IPS-15b (cell line): ENCODE measurements around the gene GPX1.
"Not testable (repeated sequence)": the region's sequence is repeated elsewhere in the genome, so short reads cannot be mapped to it uniquely, and the experiment has no call there.

Source experiments
- H3K27me3 ChIP-seq: one replicate; pipeline ENCODE4 v1.6.1; 2013; ENCODE audit warnings: low read length; ENCODE audit not compliant: control insufficient read depth, insufficient read depth
- H3K36me3 ChIP-seq: one replicate; pipeline ENCODE4 v1.6.1; 2013; ENCODE audit warnings: low read length; ENCODE audit not compliant: control insufficient read depth, insufficient read depth
- H3K4me1 ChIP-seq: one replicate; pipeline ENCODE4 v1.6.1; 2013; ENCODE audit warnings: mild to moderate bottlenecking, low read length; ENCODE audit not compliant: control insufficient read depth, insufficient read depth
- H3K4me3 ChIP-seq: one replicate; pipeline ENCODE4 v1.5.1; 2013; ENCODE audit warnings: low read depth, low read length
- H3K9ac ChIP-seq: one replicate; pipeline ENCODE4 v1.6.1; 2013; ENCODE audit warnings: low read depth, mild to moderate bottlenecking, low read length
- H3K9me3 ChIP-seq: one replicate; pipeline ENCODE4 v1.6.1; 2013; ENCODE audit warnings: mild to moderate bottlenecking, low read length; ENCODE audit not compliant: control insufficient read depth, insufficient read depth

Gene GPX1

DNA sequence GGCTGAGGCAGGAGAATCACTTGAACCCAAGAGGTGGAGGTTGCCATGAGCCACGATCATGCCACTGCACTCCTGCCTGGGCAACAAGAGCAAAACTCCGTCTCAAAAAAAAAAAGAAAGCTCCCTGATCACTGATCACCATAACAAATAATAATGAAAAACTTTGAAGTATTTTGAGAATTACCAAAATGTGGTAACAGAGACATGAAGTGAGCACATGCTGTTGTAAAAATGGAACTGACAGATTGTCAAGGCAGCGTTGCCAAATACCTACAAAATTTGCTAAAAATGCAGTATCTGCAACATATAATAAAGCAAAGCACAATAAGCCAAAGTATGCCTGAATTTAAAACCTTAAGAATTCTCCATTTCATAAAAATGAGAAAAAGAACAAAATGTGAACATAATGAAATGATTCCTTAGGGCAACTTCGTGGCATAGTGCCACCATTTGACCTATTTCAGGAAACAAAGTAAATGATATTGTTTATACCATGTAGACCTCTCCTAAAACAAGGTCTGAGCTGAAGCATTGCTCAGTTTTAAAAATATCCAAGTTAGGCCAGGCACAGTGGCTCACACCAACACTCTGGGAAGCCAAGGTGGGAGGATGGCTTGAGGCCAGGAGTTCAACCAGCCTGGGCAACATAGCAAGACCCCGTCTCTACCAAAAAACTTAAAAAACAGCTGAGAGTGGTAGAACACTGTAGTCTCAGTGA lies 24.1 kb downstream of the GPX1 start:
- Histone ChIP-seq H3K4me1 (no peaks in the 10 kb centered on the region), H3K27me3 (no peaks in the 10 kb centered on the region), H3K9ac (no peak overlapping the region), H3K9me3 (no peaks in the 10 kb centered on the region), H3K36me3 (peaks cover 21% of the 10 kb centered on the region), H3K4me3 (no peak overlapping the region)

DNA sequence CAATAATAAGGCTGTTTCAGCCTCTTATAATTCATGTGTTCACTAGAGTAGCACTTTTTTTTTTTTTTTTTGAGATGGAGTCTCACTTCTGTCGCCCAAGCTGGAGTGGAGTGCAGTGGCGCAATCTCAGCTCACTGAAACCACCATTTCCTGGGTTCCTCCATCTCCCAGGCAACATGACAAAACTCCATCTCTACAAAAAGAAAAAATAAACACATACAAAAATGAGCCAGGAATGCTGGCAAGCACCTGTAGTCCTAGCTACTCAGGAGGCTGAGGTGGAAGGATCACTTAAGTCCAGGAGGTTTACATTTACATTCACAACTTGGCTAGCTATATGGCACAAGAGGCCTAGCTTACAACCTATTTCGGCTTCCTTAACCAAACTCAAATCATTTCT lies 25.1 kb downstream of the GPX1 start:
- Histone ChIP-seq H3K36me3 (peaks cover 21% of the 10 kb centered on the region), H3K9me3 (no peaks in the 10 kb centered on the region), H3K4me1 (no peaks in the 10 kb centered on the region)

DNA sequence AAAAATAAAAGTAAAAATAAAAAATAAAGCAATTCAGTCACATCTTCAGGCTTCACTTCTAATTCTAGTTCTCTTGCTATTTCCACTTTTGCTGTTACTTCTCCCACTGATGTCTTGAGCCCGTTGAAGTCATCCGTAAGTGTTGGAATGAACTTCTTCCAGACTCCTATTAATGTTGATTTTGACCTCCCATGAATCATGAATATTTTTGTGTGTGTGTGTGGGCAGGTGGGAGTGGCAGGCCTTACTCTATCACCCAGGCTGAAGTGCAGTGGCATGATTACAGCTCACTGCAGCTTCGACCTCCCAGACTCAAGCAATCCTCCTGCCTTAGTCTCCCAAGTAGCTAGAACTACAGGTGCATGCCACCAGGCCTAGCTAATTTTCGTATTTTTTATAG lies 29.0 kb downstream of the GPX1 start:
- Histone ChIP-seq H3K4me1 (no peaks in the 10 kb centered on the region), H3K9me3 (no peaks in the 10 kb centered on the region), H3K4me3 (no peak overlapping the region), H3K27me3 (no peaks in the 10 kb centered on the region), H3K36me3 (peaks cover 20% of the 10 kb centered on the region), H3K9ac (no peak overlapping the region)

More for the DNA sequence above, 25.1 kb downstream of the GPX1 start:
- Histone ChIP-seq H3K4me3 (no peak overlapping the region), H3K27me3 (no peaks in the 10 kb centered on the region), H3K9ac (no peak overlapping the region)

DNA sequence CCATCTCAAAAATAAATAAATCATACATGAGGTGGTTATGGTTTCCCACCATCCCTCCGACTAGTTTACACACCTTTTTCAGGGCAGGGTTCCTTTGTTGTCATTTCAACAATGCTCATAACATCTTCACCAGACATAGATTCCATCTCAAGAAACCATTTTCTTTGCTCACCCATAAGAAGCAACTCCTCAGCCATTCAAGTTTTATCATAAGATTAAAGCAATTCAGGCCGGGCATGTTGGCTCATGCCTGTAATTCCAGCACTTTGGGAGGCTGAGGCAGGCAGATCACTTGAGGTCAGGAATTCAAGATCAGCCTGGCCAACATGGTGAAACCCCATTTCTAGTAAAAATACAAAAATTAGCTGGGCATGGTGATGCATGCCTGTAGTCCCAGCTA lies 29.8 kb downstream of the GPX1 start:
- not testable (repeated sequence) for H3K27me3 ChIP-seq, H3K9ac ChIP-seq, H3K9me3 ChIP-seq, H3K4me3 ChIP-seq, H3K4me1 ChIP-seq
- peaks cover 19% of the 10 kb centered on the region for H3K36me3 ChIP-seq

DNA sequence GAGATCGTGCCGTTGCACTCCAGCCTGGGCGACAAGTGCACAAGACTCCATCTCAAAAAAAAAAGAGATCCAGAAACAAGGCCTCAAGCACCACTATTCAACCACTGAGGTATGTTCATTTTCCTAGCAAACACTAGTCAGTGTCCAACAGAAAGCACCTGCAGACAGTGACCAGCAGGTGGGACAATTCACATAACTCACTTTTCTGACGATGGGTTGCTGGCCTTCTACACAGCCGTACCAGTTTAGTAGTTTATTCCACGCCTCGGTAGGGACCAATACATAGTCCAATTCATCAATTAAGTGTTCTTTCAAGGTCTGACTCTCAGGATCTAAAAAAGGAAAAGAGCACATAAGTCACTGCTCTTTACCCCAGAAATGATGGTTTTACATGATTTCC lies 30.7 kb downstream of the GPX1 start:
- Histone ChIP-seq H3K4me1 (no peaks in the 10 kb centered on the region), H3K27me3 (no peaks in the 10 kb centered on the region), H3K9me3 (no peaks in the 10 kb centered on the region), H3K36me3 (peaks cover 18% of the 10 kb centered on the region), H3K9ac (no peak overlapping the region), H3K4me3 (no peak overlapping the region)

DNA sequence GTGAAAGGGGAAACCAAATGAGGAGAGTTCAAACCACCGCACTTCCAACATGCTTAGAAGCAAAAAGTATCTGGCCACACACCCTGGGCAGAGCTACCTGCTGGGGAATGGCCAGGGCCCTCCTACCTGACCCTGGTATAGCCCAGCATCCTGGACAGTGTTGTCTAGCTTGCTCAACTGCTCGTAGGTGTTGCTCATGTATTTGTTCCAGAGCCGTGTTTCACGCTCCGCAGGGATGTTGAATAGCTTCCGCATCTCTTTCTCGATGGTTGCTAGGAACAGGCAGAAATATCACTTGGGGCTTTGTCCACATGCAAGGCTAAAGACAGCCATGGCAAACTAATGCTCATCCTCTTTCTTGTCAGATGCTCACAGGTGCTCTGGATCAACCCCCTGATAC lies 33.4 kb downstream of the GPX1 start:
- Histone ChIP-seq H3K9ac (no peak overlapping the region), H3K36me3 (peaks cover 18% of the 10 kb centered on the region), H3K27me3 (no peaks in the 10 kb centered on the region), H3K4me3 (no peak overlapping the region), H3K9me3 (no peaks in the 10 kb centered on the region), H3K4me1 (no peaks in the 10 kb centered on the region)

DNA sequence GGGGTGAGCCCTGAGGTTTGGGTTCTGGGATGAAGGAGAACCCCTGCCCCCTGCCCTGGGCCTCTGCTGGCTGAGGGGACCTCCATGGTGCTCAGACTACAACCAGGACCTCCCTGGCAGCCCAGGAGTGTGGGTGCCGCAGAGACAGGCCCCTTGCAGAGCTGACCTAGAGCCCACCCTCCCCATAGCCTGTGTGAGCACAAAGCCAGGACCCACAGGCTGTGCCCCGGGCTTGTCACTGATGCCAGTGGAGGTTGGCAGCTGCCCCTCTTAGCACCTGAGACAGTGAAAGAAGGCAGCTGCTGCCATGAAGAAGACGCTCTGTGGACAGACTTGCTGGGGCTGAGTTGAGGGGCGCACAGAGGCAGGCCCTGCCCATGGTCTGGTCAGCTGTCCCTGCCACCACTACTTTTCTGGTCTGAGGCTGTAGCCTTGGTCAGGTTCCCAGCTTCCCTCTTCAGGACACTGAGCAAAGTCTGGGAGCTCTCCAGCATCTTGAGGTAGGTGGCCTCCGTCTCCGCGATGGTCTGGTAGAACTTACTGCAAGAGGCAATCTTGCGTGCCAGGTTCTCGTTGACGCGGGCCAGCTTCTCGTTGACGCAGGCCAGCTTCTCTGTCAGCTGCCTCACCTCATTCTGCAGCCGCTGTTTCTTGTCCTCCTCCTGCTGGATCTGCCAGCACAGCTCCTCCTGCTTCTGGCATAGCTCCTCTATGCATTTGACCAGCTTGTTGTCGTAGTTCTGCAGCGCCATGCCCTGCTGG lies 41.3 kb downstream of the GPX1 start:
- H3K4me1 ChIP-seq = no peaks in the 10 kb centered on the region
- no peak overlapping the region for H3K9ac ChIP-seq
- H3K36me3 ChIP-seq = peaks cover 7% of the 10 kb centered on the region
- no peak overlapping the region for H3K4me3 ChIP-seq
- H3K9me3 ChIP-seq = no peaks in the 10 kb centered on the region
- H3K27me3 ChIP-seq = no peaks in the 10 kb centered on the region

DNA sequence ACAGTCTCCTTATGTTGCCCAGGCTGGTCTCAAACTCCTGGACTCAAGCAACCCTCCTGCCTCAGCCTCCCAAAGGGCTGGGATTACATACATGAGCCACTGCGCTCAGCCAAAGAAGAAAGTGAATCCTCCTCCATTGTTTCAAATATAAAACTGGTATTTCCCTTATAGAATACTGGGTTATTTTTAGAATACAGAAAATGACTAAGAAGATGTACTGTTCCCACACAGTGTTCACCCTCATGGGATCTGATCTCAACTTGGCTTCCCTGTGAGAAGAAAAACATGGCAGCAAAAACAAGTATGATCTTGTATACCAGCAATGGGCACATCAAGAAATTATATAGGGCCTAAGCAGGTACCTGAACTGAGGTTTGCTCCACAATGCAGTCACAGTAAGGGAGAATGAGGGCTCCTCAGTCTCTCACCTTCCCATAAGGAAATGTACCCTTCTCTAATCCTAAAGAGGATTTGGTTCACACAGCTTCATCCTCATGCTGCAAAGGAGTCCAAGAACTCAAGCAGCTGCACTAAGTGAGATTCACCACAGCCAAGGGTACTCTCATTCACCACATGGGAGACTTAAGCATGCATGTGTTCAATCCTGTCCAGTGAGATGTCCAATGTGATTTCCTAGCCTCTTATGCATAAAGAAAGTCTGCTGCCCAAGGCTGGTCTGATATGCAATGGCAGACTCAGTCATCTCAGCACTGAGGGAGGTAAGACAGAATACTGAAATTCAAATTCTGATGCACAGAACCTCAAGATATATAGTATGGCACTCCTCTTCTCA lies 44.1 kb downstream of the GPX1 start:
- no peak overlapping the region for H3K9ac ChIP-seq
- H3K27me3 ChIP-seq = no peaks in the 10 kb centered on the region
- no peak overlapping the region for H3K4me3 ChIP-seq
- H3K9me3 ChIP-seq = no peaks in the 10 kb centered on the region
- peaks cover 16% of the 10 kb centered on the region for H3K36me3 ChIP-seq
- H3K4me1 ChIP-seq = no peaks in the 10 kb centered on the region

DNA sequence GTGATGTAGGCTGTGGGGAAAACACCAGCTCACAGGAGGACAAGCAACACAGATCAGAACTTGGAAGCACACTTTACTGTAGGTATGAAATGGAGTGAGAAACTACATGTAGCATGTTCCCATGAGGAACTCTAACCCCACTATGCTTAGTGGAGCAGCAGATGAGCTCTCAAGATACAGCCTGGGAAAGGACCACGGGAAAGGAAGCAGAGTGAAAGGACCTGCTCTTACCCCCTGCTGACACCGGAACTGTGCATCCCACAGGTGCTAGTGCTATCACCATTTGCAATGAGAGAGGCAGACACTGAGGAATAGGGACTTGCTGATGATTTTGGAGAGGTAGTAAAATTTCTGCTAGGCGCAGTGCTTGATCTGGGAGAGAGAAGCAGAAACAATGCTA lies 46.9 kb downstream of the GPX1 start:
- Histone ChIP-seq H3K9ac (no peak overlapping the region), H3K36me3 (peaks cover 15% of the 10 kb centered on the region), H3K27me3 (no peaks in the 10 kb centered on the region)

DNA sequence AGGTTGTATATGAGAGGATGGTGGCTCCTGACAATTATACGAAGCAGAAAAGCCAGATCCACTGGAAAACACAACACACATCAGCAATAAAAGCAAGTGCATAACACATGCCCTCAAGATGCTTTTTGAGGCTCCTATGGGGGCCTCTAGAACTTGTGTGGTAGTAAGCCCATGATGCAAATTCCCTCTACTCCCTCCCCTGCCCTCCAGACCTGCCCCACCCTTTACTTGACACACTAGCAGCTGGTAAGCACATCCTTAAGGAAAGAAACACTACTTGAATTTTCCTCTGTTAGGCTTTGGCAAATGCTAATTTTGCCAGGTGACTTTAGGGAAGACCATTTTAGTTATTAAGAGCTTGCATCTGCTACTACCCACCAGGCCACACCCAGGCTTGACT lies 47.5 kb downstream of the GPX1 start:
- Histone ChIP-seq H3K36me3 (peaks cover 15% of the 10 kb centered on the region), H3K9me3 (no peaks in the 10 kb centered on the region), H3K4me1 (no peaks in the 10 kb centered on the region), H3K27me3 (no peaks in the 10 kb centered on the region), H3K4me3 (no peak overlapping the region), H3K9ac (no peak overlapping the region)

More for the DNA sequence above, 46.9 kb downstream of the GPX1 start:
- no peak overlapping the region for H3K4me3 ChIP-seq
- no peaks in the 10 kb centered on the region for H3K4me1 ChIP-seq
- H3K9me3 ChIP-seq = no peaks in the 10 kb centered on the region
